ENCODE data around the gene PGM2L1.

DNA sequence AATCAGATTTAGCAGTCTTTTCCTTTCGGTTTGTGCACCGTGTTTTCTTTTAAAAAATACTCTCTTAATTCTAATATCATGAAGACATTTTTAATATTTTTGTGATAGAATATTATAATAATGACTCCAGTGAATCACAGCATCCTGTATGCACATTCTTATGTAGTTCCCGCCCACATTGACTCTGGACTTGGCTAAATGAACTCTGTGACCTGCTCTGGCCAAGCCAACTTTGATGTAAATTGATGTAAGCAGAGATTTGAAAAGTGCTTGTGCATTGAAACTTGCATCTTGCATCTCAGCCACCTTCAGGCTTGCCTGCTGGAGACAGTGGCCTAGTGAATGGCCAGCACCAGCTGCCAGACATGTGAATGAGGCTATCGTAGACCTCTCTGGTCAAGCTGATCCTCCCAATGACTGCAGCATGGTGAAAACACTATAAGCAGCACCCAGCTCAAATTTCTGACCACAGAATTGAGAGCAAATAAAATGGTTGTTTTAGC, 29.2 kb upstream of the PGM2L1 start:
- TF ChIP-seq, protein P1, sequence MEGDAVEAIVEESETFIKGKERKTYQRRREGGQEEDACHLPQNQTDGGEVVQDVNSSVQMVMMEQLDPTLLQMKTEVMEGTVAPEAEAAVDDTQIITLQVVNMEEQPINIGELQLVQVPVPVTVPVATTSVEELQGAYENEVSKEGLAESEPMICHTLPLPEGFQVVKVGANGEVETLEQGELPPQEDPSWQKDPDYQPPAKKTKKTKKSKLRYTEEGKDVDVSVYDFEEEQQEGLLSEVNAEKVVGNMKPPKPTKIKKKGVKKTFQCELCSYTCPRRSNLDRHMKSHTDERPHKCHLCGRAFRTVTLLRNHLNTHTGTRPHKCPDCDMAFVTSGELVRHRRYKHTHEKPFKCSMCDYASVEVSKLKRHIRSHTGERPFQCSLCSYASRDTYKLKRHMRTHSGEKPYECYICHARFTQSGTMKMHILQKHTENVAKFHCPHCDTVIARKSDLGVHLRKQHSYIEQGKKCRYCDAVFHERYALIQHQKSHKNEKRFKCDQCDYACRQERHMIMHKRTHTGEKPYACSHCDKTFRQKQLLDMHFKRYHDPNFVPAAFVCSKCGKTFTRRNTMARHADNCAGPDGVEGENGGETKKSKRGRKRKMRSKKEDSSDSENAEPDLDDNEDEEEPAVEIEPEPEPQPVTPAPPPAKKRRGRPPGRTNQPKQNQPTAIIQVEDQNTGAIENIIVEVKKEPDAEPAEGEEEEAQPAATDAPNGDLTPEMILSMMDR (IDR thresholded peaks at IDR 0.05 in 8 of 11, conservative IDR thresholded peaks at IDR 0.05 in 3 of 11), result no peak
- TF ChIP-seq POLR2A (IDR thresholded peaks at IDR 0.05) (no peak), POLR2AphosphoS5 (IDR thresholded peaks at IDR 0.05) (no peak)
